GM12891 (cell line): Measurements from ENCODE around the gene GRIA3.

ENCODE experiments used
- POLR2A ChIP-seq: IDR thresholded peaks from 2 replicates; pipeline ENCODE4 v1.6.1; 2011; ENCODE audit warnings: low read depth, low read length, control low read depth
- POLR2AphosphoS5 ChIP-seq: IDR thresholded peaks from 2 replicates; pipeline ENCODE4 v1.6.1; 2011; ENCODE audit warnings: low read depth, low read length, control low read depth
- POU2F2 ChIP-seq: IDR thresholded peaks from 2 replicates; pipeline ENCODE4 v1.6.1; 2011; ENCODE audit warnings: low read depth, mild to moderate bottlenecking, control low read depth, low read length, moderate library complexity
- SPI1 ChIP-seq: IDR thresholded peaks from 2 replicates; pipeline ENCODE4 v1.6.1; 2011; ENCODE audit warnings: low read depth, low read length, control low read depth
- TAF1 ChIP-seq: IDR thresholded peaks from 2 replicates; pipeline ENCODE4 v1.6.1; 2011; ENCODE audit warnings: low read depth, low read length, control low read depth

DNA sequence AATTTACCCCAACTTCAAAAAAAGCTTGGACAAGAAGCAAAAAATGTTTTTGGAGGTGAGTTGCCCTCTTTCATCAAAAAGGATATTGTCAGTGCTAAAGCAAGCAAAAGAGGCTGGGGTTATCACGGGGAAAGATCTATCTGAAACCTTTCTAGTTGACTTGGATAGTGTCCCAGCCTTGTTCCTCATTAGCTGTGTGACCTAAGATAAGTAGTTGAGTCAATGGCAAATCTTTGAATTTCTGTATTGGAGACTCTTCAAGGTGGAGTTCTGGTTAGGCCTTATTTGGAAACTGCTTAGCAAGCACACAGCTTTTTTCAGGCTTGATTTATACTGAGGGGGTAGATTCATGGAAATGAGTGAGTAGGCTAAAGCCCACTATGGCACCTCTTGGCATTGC is 271.6 kb downstream of the GRIA3 start:
- TF ChIP-seq POLR2AphosphoS5, result no peak
- no peak for TF ChIP-seq POLR2A
- no peak for TF ChIP-seq SPI1
- no peak for TF ChIP-seq TAF1
- TF ChIP-seq POU2F2, result no peak
